Endodermal cell (in vitro differentiated cells): ENCODE results near the gene ZDHHC14. TPM values are rescaled to one million over a fixed set of nuclear protein-coding genes. Genes with fewer than 3 reads are reported as not detected.
"Not testable (repeated sequence)": the region's sequence is repeated elsewhere in the genome, so short reads cannot be mapped to it uniquely, and the experiment has no call there.

Experiments used
- DNase-seq: peaks from one replicate; pipeline ENCODE4 v3.0.0-alpha.2; 2017
- H3K27ac ChIP-seq: 2 replicates; pipeline ENCODE4 v1.5.1; 2013; ENCODE audit warnings: mild to moderate bottlenecking, low read depth, low read length, moderate library complexity
- H3K27me3 ChIP-seq: 2 replicates; pipeline ENCODE4 v1.6.1; 2013; ENCODE audit warnings: mild to moderate bottlenecking, low read length, moderate library complexity; ENCODE audit not compliant: insufficient read depth, control insufficient read depth, poor library complexity, severe bottlenecking
- H3K36me3 ChIP-seq: 2 replicates; pipeline ENCODE4 v1.7.0; 2013; ENCODE audit warnings: mild to moderate bottlenecking, low read length, moderate library complexity; ENCODE audit not compliant: control insufficient read depth, insufficient read depth
- H3K4me1 ChIP-seq: one replicate; pipeline ENCODE4 v1.7.0; 2013; ENCODE audit warnings: low read length; ENCODE audit not compliant: control insufficient read depth, insufficient read depth
- H3K4me3 ChIP-seq: 2 replicates; pipeline ENCODE4 v1.5.1; 2013; ENCODE audit warnings: mild to moderate bottlenecking, low read length, moderate library complexity
- H3K9ac ChIP-seq: 2 replicates; pipeline ENCODE4 v1.6.1; 2013; ENCODE audit warnings: mild to moderate bottlenecking, low read length, moderate library complexity; ENCODE audit not compliant: poor library complexity, severe bottlenecking; ENCODE audit errors: extremely low read depth
- H3K9me3 ChIP-seq: 2 replicates; pipeline ENCODE4 v1.6.1; 2013; ENCODE audit warnings: mild to moderate bottlenecking, low read length, moderate library complexity; ENCODE audit not compliant: control insufficient read depth
- H3K27ac Mint-ChIP-seq: 2 replicates; pipeline ENCODE4 v1.8.0; 2020; ENCODE audit warnings: mixed read lengths
- H3K27me3 Mint-ChIP-seq: 2 replicates; pipeline ENCODE4 v1.8.0; 2021; ENCODE audit warnings: mild to moderate bottlenecking, mixed read lengths; ENCODE audit not compliant: insufficient read depth
- H3K36me3 Mint-ChIP-seq: 2 replicates; pipeline ENCODE4 v1.8.0; 2020; ENCODE audit warnings: low read depth, mixed read lengths
- H3K4me1 Mint-ChIP-seq: 2 replicates; pipeline ENCODE4 v1.8.0; 2020; ENCODE audit warnings: mixed read lengths
- H3K4me3 Mint-ChIP-seq: 2 replicates; pipeline ENCODE4 v1.8.0; 2020; ENCODE audit warnings: mild to moderate bottlenecking, moderate library complexity, mixed read lengths
- H3K9me3 Mint-ChIP-seq: 2 replicates; pipeline ENCODE4 v1.8.0; 2020; ENCODE audit warnings: mild to moderate bottlenecking, mixed read lengths
- CTCF ChIP-seq: fragments of 200-600 bp; sonication (generic); conservative IDR thresholded peaks from 2 replicates; pipeline ENCODE4 v1.5.0; 2021; ENCODE audit warnings: antibody characterized with exemption, mild to moderate bottlenecking
- WGBS, 2 experiments: methylation state at CpG; one replicate each; pipeline versions ENCODE4 v1.1.5 to v1.1.7; 2013; ENCODE audit warnings: missing lambda C conversion rate in 2 of 2, mixed read lengths in 1 of 2; ENCODE audit not compliant: insufficient coverage in 1 of 2, insufficient read length in 1 of 2; 5-methylcytosine and 5-hydroxymethylcytosine counted together
- total RNA-seq, 2 donors: library from RNA; stranded (reverse); fragmentation: NEBNext Ultra II Directional in 1 of 2; extraction: Animal tissue kit (Norgen Biotek cat#: 25700) in 1 of 2; gene quantifications; 2 replicates in 1 of 2; 3 replicates in 1 of 2; pipeline ENCODE4 v1.2.1, GENCODE V29; 2021

ZDHHC14 gene
- total RNA-seq, 2 donors from 2014 or later: 2.3 to 4.5 TPM

- Histone ChIP-seq H3K9ac (no peak overlapping the region), H3K9me3 (no peaks in the 10 kb centered on the region), H3K27ac (no peak overlapping the region), H3K27me3 (no peaks in the 10 kb centered on the region), H3K4me3 (no peak overlapping the region), H3K36me3 (no peaks in the 10 kb centered on the region), H3K4me1 (peaks cover 3% of the 10 kb centered on the region)
- Mint-ChIP-seq H3K9me3 (no peaks in the 10 kb centered on the region), H3K4me3 (no peak overlapping the region), H3K27me3 (no peaks in the 10 kb centered on the region), H3K36me3 (no peaks in the 10 kb centered on the region), H3K4me1 (peaks cover 22% of the 10 kb centered on the region), H3K27ac (no peak overlapping the region)
- DNase-seq: no peak
- WGBS, 2 experiments: 79 to 86% methylated on average over 5 to 7 of the region's 7 CpGs
- no peak for TF ChIP-seq CTCF
These were observed 336.4 kb downstream of the ZDHHC14 start for GRCh38 chr6:157717340-157717748.

GRCh38 chr6:157718503-157719187 is 337.7 kb downstream of the ZDHHC14 start:
- DNase-seq: no peak
- Mint-ChIP-seq H3K27me3 (no peaks in the 10 kb centered on the region), H3K4me1 (peaks cover 22% of the 10 kb centered on the region), H3K27ac (no peak overlapping the region), H3K36me3 (no peaks in the 10 kb centered on the region), H3K4me3 (no peak overlapping the region), H3K9me3 (no peaks in the 10 kb centered on the region)
- H3K9me3 ChIP-seq: no peaks in the 10 kb centered on the region
- no peaks in the 10 kb centered on the region for H3K27me3 ChIP-seq
- peaks cover 3% of the 10 kb centered on the region for H3K4me1 ChIP-seq
- no peak overlapping the region for H3K9ac ChIP-seq
- H3K27ac ChIP-seq: no peak overlapping the region
- no peak overlapping the region for H3K4me3 ChIP-seq
- WGBS, 2 experiments: 92 to 95% methylated on average over 5 to 7 of the region's 7 CpGs
- TF ChIP-seq CTCF: no peak
- no peaks in the 10 kb centered on the region for H3K36me3 ChIP-seq

GRCh38 chr6:157720964-157721363 is 340.0 kb downstream of the ZDHHC14 start:
- 97 to 100% methylated on average over 3 to 6 of the region's 6 CpGs for WGBS, 2 experiments
- H3K27ac ChIP-seq, H3K27ac Mint-ChIP-seq, H3K4me1 ChIP-seq, H3K27me3 ChIP-seq, H3K36me3 ChIP-seq, H3K4me3 ChIP-seq, H3K4me3 Mint-ChIP-seq, H3K27me3 Mint-ChIP-seq, H3K36me3 Mint-ChIP-seq, DNase-seq, H3K9ac ChIP-seq: not testable (repeated sequence)
- H3K4me1 Mint-ChIP-seq: peaks cover 15% of the 10 kb centered on the region
- H3K9me3 ChIP-seq: peaks cover 15% of the 10 kb centered on the region
- H3K9me3 Mint-ChIP-seq: peaks cover 16% of the 10 kb centered on the region

GRCh38 chr6:157721426-157721825 is 340.4 kb downstream of the ZDHHC14 start:
- H3K27ac Mint-ChIP-seq: peak overlapping the region; percentile 4
- no peak overlapping the region for H3K4me3 Mint-ChIP-seq

More at GRCh38 chr6:157721426-157721825, 340.4 kb downstream of the ZDHHC14 start:
- Mint-ChIP-seq H3K27me3 (no peaks in the 10 kb centered on the region), H3K9me3 (peaks cover 20% of the 10 kb centered on the region), H3K36me3 (no peaks in the 10 kb centered on the region), H3K4me1 (peaks cover 15% of the 10 kb centered on the region)
- H3K9ac ChIP-seq: no peak overlapping the region
- no peak overlapping the region for H3K27ac ChIP-seq
- DNase-seq: no peak
- peaks cover 19% of the 10 kb centered on the region for H3K9me3 ChIP-seq
- H3K36me3 ChIP-seq: no peaks in the 10 kb centered on the region
- no peaks in the 10 kb centered on the region for H3K4me1 ChIP-seq
- TF ChIP-seq CTCF: no peak
- H3K4me3 ChIP-seq: no peak overlapping the region
- WGBS, 2 experiments: 55 to 74% methylated on average over 10 to 18 of the region's 18 CpGs
- no peaks in the 10 kb centered on the region for H3K27me3 ChIP-seq
